GM18520 (cell line): Measurements from ENCODE around the gene AMACR.

Source experiments
- ATAC-seq: cut with Tn5 transposase; IDR thresholded peaks from one replicate; pipeline ENCODE4 v1.9.1; 2021; ENCODE audit not compliant: unreplicated experiment

AMACR gene

GRCh38 chr5:34008802-34009201 is 952 bp upstream of the AMACR start:
- ATAC-seq, result no peak

GRCh38 chr5:34007201-34007620 is 639 bp downstream of the AMACR start:
- no peak for ATAC-seq

- ATAC-seq, result no peak
Measured at GRCh38 chr5:34005681-34006080, 2.2 kb downstream of the AMACR start.

GRCh38 chr5:34005211-34005610 is 2.6 kb downstream of the AMACR start:
- ATAC-seq, result no peak

- ATAC-seq, result no peak
Measured at GRCh38 chr5:34003941-34004340, 3.9 kb downstream of the AMACR start.

GRCh38 chr5:34002629-34003328 is 5.1 kb downstream of the AMACR start:
- ATAC-seq, result no peak

GRCh38 chr5:34001241-34001841 is 6.5 kb downstream of the AMACR start:
- ATAC-seq, result no peak

- ATAC-seq, result no peak
Measured at GRCh38 chr5:33999978-34000377, 7.9 kb downstream of the AMACR start.

- no peak for ATAC-seq
Measured at GRCh38 chr5:33997331-33997983, 10.4 kb downstream of the AMACR start.

GRCh38 chr5:33995865-33996264 is 12.0 kb downstream of the AMACR start:
- no peak for ATAC-seq

- ATAC-seq, result no peak
Measured at GRCh38 chr5:33994845-33995244, 13.0 kb downstream of the AMACR start.

GRCh38 chr5:33992864-33993263 is 15.0 kb downstream of the AMACR start:
- ATAC-seq, result no peak

GRCh38 chr5:33985447-33985846 is 22.4 kb downstream of the AMACR start:
- ATAC-seq, result no peak

GRCh38 chr5:33984671-33985124 is 23.2 kb downstream of the AMACR start, which contains the start of gene SLC45A2:
TSS of gene SLC45A2 (minus strand) at chr5:33984693. CDS start at chr5:33984583, 110 bp downstream.
- ATAC-seq, result no peak

- ATAC-seq, result no peak
Measured at GRCh38 chr5:33984178-33984577, 23.7 kb downstream of the AMACR start.

GRCh38 chr5:33981408-33982162 is 26.3 kb downstream of the AMACR start:
- no peak for ATAC-seq

- ATAC-seq, result no peak
Measured at GRCh38 chr5:33980030-33980429, 27.8 kb downstream of the AMACR start.

GRCh38 chr5:33978306-33978705 is 29.5 kb downstream of the AMACR start:
- no peak for ATAC-seq

- no peak for ATAC-seq
Measured at GRCh38 chr5:33976307-33976706, 31.5 kb downstream of the AMACR start.

GRCh38 chr5:33975852-33976251 is 32.0 kb downstream of the AMACR start:
- no peak for ATAC-seq

GRCh38 chr5:33973271-33973670 is 34.6 kb downstream of the AMACR start:
- ATAC-seq, result no peak
